GM20000 (cell line): ENCODE results near the gene ARRDC2.
A peak's percentile ranks its signal among the peaks of the same experiment; 100 is the strongest.

Source experiments
- DNase-seq: peaks from one replicate; pipeline ENCODE4 v3.0.0; 2012; ENCODE audit warnings: low spot score
- CTCF ChIP-seq: IDR thresholded peaks from 2 replicates; pipeline ENCODE4 v1.5.1; 2012; ENCODE audit warnings: mild to moderate bottlenecking, control low read depth; ENCODE audit errors: extremely low read depth, missing control alignments

ARRDC2 gene

GRCh38 chr19:18007917-18008673 lies at the start of gene ARRDC2:
Gene ARRDC2, plus strand, starts transcription at chr19:18008170. Its CDS starts 141 bp downstream, at chr19:18008311.
- no peak for TF ChIP-seq CTCF
- DNase-seq = peak; percentile 99

GRCh38 chr19:17963936-17964691 lies 43.9 kb upstream of the ARRDC2 start:
- TF ChIP-seq CTCF = no peak
- DNase-seq = no peak

- no peak for DNase-seq
- TF ChIP-seq CTCF = no peak
Measured at GRCh38 chr19:17965370-17966128, 42.4 kb upstream of the ARRDC2 start.

GRCh38 chr19:17966129-17966483 lies 41.9 kb upstream of the ARRDC2 start:
- DNase-seq = no peak
- TF ChIP-seq CTCF = no peak

- peak; percentile 76 for DNase-seq
- TF ChIP-seq CTCF = no peak
Measured at GRCh38 chr19:17966550-17967256, 41.3 kb upstream of the ARRDC2 start, which contains the start of gene KCNN1. Gene KCNN1, plus strand, starts transcription at chr19:17967107. Its CDS starts 6,782 bp downstream, at chr19:17973889.

GRCh38 chr19:17967257-17968051 lies 40.5 kb upstream of the ARRDC2 start:
- no peak for TF ChIP-seq CTCF
- DNase-seq = peak; percentile 56
